Uterus (tissue), 4 donors: ENCODE results near the gene CNMD. TPM values are rescaled to one million over a fixed set of nuclear protein-coding genes. Genes with fewer than 3 reads are reported as not detected.
"Not testable (repeated sequence)": the region's sequence is repeated elsewhere in the genome, so short reads cannot be mapped to it uniquely, and the experiment has no call there.

Experiments used
- DNase-seq, 2 donors: peaks; one replicate each; pipeline ENCODE4 v3.0.0-alpha.2; 2019 to 2020
- H3K27ac ChIP-seq, 2 donors: fragments of 200-600 bp; sonication (generic); 1 replicate in 1 of 2; 2 replicates in 1 of 2; pipeline ENCODE4 v1.5.1; 2016 to 2018
- H3K27me3 ChIP-seq, 2 donors: fragments of 200-600 bp; sonication (generic); one replicate each; pipeline ENCODE4 v1.5.1; 2018 to 2019; ENCODE audit warnings: control low read depth in 1 of 2
- H3K36me3 ChIP-seq, 2 donors: fragments of 200-600 bp; sonication (generic); one replicate each; pipeline ENCODE4 v1.5.1; 2019; ENCODE audit warnings: control low read depth in 1 of 2
- H3K4me1 ChIP-seq, 2 donors: fragments of 200-600 bp; sonication (generic); one replicate each; pipeline ENCODE4 v1.5.1; 2018 to 2019; ENCODE audit warnings: control low read depth in 1 of 2
- H3K4me3 ChIP-seq, 2 donors: fragments of 200-600 bp; sonication (generic); 1 replicate in 1 of 2; 2 replicates in 1 of 2; pipeline ENCODE4 v1.5.1; 2018 to 2019; ENCODE audit warnings: mild to moderate bottlenecking in 1 of 2
- H3K9me3 ChIP-seq, 2 donors: fragments of 200-600 bp; sonication (generic); one replicate each; pipeline ENCODE4 v1.5.1; 2019; ENCODE audit warnings: control low read depth in 1 of 2
- POLR2A ChIP-seq, 2 donors: fragments of 450-650 bp; IDR thresholded peaks; one replicate each; pipeline ENCODE4 v1.6.1; 2016; ENCODE audit warnings: antibody characterized with exemption in 2 of 2, mild to moderate bottlenecking in 1 of 2, moderate library complexity in 1 of 2
- intact Hi-C: fragments of 100-400 bp; cut with DNase I; formaldehyde crosslinking; loops from one replicate; pipeline ENCODE4 v1.15.1; 2023; ENCODE audit warnings: low total_unique reads
- total RNA-seq, 4 donors: library from RNA; depleted of rRNA in 3 of 4; stranded (reverse); fragments of >200 nt in 3 of 4; gene quantifications; one replicate each; pipeline versions ENCODE4 v1.1.0 to v1.2.4, GENCODE V29; 2014 to 2023
- TF ChIP-seq, protein P1 (sequence below), 4 experiments: fragments of 200-600 bp in 2 of 4; fragments of 450-650 bp in 2 of 4; sonication (generic) in 2 of 4; IDR thresholded peaks; one replicate each; pipeline ENCODE4 v1.5.1; 2016 to 2019; ENCODE audit warnings: antibody characterized with exemption in 4 of 4, mild to moderate bottlenecking in 2 of 4, moderate library complexity in 1 of 4
- donor health status: DM: yes; HTN: yes; CAD: no.

The CNMD gene
- total RNA-seq, 4 donors from 2014 or later: not detected

DNA sequence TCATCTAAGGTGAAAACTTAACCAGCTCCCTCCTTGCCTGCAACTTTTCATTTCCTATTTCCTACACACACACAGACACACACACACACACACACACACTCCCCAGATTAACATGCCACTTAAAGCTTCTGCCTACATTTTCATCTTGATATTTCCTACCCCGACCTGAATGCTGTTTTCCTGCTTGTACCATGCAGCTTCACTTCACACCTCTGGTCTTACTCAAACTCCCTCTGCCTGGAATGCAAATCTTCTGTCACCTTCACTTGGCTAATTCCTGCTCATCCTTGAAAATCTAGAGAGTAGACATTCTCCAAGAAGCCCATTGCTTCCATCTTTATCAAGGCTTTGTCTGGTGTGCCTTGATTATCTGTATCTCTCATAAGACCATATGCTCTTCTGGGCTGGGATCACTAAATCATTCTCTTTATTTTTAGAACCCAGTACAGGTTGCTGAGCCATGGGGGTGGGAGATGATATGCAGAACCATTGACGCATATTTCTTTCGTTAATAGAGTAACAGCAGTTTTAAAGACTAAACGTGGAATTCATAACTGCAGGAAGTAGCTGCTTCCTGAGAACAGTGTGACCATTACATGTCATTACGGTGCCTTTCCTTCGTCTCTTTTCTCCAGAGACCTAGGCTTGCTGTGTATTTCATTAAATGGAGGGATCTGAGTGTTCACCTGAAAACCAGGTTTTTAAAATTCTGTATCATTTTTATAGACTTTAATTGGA, 37.7 kb downstream of the CNMD start:
- Histone ChIP-seq H3K9me3 (no peaks in the 10 kb centered on the region), H3K27me3 (no peaks in the 10 kb centered on the region), H3K4me1 (no peaks in the 10 kb centered on the region), H3K36me3 (no peaks in the 10 kb centered on the region), H3K4me3 (no peak overlapping the region), H3K27ac (no peak overlapping the region)
- intact Hi-C loops: no loop called here
- TF ChIP-seq, protein P1, sequence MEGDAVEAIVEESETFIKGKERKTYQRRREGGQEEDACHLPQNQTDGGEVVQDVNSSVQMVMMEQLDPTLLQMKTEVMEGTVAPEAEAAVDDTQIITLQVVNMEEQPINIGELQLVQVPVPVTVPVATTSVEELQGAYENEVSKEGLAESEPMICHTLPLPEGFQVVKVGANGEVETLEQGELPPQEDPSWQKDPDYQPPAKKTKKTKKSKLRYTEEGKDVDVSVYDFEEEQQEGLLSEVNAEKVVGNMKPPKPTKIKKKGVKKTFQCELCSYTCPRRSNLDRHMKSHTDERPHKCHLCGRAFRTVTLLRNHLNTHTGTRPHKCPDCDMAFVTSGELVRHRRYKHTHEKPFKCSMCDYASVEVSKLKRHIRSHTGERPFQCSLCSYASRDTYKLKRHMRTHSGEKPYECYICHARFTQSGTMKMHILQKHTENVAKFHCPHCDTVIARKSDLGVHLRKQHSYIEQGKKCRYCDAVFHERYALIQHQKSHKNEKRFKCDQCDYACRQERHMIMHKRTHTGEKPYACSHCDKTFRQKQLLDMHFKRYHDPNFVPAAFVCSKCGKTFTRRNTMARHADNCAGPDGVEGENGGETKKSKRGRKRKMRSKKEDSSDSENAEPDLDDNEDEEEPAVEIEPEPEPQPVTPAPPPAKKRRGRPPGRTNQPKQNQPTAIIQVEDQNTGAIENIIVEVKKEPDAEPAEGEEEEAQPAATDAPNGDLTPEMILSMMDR (IDR thresholded peaks at IDR 0.05): no peak
- TF ChIP-seq POLR2A (IDR thresholded peaks at IDR 0.05): no peak
- no peak for DNase-seq

DNA sequence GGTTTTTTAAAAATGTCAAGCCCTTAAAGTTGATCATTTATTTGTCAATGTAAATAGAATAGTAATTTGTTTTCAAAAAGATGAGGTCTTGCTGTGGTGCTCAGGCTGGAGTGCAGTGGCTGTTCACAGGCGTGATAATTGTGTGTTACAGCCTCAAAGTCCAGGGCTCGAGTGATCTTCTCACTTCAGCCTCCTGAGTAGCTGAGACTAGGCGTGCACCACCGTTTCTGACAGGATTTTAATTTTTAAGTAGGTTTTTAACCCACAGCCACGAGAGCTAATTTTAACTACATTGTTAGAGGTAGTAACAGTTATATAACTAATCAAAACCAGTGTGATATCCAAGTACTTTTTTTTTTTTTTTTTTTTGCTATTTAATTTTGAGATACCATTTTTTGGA, 43.1 kb downstream of the CNMD start:
- H3K4me1 ChIP-seq: no peaks in the 10 kb centered on the region
- H3K27ac ChIP-seq: no peak overlapping the region
- H3K36me3 ChIP-seq: no peaks in the 10 kb centered on the region
- intact Hi-C loops: no loop called here
- H3K27me3 ChIP-seq: no peaks in the 10 kb centered on the region
- no peak for DNase-seq
- no peaks in the 10 kb centered on the region for H3K9me3 ChIP-seq
- H3K4me3 ChIP-seq: no peak overlapping the region
- TF ChIP-seq, protein P1 (IDR thresholded peaks at IDR 0.05): no peak
- no peak for TF ChIP-seq POLR2A (IDR thresholded peaks at IDR 0.05)

DNA sequence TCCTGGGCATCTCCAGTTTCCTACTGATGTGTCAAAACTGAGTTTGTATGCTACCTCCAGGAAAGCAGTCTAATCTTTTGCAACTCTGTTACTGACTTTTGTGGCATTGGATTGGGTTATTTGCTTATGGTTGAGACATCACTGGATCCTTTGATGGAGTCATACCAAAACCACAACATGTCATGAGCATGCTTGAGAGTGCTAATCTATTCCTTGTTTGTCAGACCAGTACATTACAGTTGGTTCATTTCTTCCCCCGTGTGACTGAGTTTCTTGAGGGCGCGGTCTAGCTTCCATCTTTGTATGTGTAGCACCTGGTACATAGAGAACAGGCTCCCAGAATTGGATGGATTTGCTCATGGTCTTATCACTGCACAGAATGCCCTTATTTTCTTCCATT, 43.8 kb downstream of the CNMD start:
- no peaks in the 10 kb centered on the region for H3K9me3 ChIP-seq
- no peak overlapping the region for H3K27ac ChIP-seq
- DNase-seq: no peak
- no peak for TF ChIP-seq POLR2A (IDR thresholded peaks at IDR 0.05)
- TF ChIP-seq, protein P1 (IDR thresholded peaks at IDR 0.05): no peak
- H3K4me3 ChIP-seq: no peak overlapping the region
- no peaks in the 10 kb centered on the region for H3K4me1 ChIP-seq
- no peaks in the 10 kb centered on the region for H3K27me3 ChIP-seq
- H3K36me3 ChIP-seq: no peaks in the 10 kb centered on the region
- intact Hi-C loops: no loop called here

DNA sequence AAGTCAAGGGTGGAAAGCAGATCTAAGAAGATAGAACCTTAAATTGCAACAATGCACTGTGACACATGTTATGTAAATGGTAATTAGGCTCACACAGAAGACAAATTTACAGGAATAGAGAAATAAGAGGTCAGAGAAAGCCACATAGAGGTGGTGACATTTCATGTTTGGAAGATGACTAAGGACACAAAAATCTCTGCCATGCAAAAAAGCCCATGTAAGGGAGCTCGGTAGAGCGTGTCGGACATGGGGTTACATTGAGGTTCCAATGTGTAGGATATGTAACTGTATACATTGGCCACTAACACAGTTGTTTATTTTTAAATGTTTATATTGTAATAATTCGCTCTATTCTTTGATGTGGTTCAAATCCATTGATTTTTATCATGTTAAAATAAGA, 53.2 kb downstream of the CNMD start:
- Histone ChIP-seq H3K9me3 (no peaks in the 10 kb centered on the region), H3K27me3 (no peaks in the 10 kb centered on the region), H3K36me3 (no peaks in the 10 kb centered on the region), H3K4me3 (no peak overlapping the region), H3K4me1 (no peaks in the 10 kb centered on the region), H3K27ac (no peak overlapping the region)
- no peak for DNase-seq
- TF ChIP-seq, protein P1 (IDR thresholded peaks at IDR 0.05): no peak
- TF ChIP-seq POLR2A (IDR thresholded peaks at IDR 0.05): no peak
- intact Hi-C loops: no loop called here

DNA sequence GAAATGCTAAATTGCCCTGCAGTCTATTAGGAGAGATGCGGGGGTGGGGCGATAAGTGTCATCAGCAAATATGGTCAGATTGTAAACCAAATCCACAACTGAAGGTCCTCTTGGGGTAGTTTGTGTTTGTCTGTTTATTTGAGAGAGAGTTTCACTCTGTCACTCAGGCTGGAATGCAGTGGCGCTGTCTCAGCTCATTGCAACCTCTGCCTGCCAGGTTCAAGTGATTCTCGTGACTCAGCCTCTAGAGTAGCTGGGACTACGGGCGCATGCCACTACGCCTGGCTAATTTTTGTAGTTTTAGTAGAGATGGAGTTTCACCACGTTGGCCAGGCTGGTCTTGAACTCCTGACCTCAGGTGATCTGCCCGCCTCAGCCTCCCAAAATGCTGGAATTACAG, 53.8 kb downstream of the CNMD start:
- not testable (repeated sequence) for H3K27ac ChIP-seq

DNA sequence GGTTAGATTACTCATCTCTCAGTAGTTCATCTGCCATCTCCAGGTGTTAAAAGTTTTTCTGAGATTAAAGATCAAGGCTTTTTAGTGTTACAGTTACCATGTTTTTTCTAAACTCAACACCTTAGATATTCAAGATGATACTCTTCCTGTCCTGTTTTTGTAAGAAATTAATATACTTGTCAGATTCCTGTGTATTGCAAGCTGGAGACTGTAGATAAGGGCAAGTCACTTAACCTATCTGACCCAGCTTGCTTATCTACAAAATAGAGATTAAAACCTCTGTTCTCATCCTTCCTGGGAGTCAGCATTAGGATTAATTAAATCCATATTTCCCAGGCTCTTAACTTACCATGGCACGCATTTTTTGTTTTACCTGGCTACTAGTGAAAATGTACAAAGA, 61.8 kb downstream of the CNMD start:
- no peak overlapping the region for H3K4me3 ChIP-seq
- H3K4me1 ChIP-seq: no peaks in the 10 kb centered on the region
- no peak for DNase-seq
- intact Hi-C loops: no loop called here
- H3K9me3 ChIP-seq: no peaks in the 10 kb centered on the region
- TF ChIP-seq, protein P1 (IDR thresholded peaks at IDR 0.05): no peak
- no peak for TF ChIP-seq POLR2A (IDR thresholded peaks at IDR 0.05)
- no peaks in the 10 kb centered on the region for H3K36me3 ChIP-seq
- H3K27ac ChIP-seq: no peak overlapping the region
- no peaks in the 10 kb centered on the region for H3K27me3 ChIP-seq

More for the DNA sequence above, 53.8 kb downstream of the CNMD start:
- intact Hi-C loops, H3K36me3 ChIP-seq, H3K27me3 ChIP-seq, DNase-seq, H3K4me3 ChIP-seq, H3K4me1 ChIP-seq, H3K9me3 ChIP-seq: not testable (repeated sequence)
